Medulla oblongata (tissue), 1 donor: Measurements from ENCODE around the gene GAK.
"Not testable (repeated sequence)": the region's sequence is repeated elsewhere in the genome, so short reads cannot be mapped to it uniquely, and the experiment has no call there.

ENCODE experiments used
- DNase-seq: peaks from one replicate; pipeline ENCODE4 v3.0.0-alpha.2; 2015; ENCODE audit errors: extremely low spot score

Gene GAK

GRCh38 chr4:926538-926937 lies 5.6 kb downstream of the GAK start:
- DNase-seq, result no peak

DNA sequence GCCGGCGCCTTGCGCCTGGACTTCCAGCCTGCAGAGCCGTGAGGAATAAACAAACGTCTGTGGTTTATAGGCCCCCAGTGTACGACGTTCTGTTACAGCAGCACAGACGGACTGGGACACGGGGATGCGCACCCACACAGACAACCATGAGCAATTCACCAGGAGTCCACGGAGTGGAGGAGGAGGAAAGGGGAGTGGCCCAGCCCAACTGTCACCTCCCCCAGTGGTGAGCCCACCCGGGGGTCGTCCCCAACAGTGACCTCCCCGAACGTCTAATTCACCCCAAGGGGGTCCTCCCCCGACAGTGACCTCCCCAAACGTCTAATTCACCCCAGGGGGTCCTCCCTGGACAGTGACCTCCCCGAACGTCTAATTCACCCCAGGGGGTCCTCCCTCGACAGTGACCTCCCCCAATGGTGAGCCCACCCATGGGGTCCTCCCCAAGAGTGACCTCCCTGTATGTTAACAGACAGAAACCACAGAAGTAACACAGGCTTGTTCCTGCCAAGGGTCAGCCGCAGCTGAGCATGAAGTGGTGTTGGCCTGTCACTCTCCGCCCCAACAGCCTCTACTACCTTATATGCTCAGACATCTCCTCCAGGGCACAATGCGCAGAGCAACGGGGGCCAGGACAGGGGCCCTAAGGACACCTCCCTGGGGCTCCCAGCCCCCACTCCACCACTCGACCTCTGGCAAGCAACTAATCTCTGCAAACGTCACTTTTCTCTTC lies 6.2 kb downstream of the GAK start:
- no peak for DNase-seq

- DNase-seq, result no peak
These were observed 6.9 kb downstream of the GAK start for GRCh38 chr4:925171-925570.

- no peak for DNase-seq
These were observed 7.7 kb downstream of the GAK start for GRCh38 chr4:924107-925096.

- DNase-seq, result no peak
These were observed 10.2 kb downstream of the GAK start for GRCh38 chr4:921830-922331.

DNA sequence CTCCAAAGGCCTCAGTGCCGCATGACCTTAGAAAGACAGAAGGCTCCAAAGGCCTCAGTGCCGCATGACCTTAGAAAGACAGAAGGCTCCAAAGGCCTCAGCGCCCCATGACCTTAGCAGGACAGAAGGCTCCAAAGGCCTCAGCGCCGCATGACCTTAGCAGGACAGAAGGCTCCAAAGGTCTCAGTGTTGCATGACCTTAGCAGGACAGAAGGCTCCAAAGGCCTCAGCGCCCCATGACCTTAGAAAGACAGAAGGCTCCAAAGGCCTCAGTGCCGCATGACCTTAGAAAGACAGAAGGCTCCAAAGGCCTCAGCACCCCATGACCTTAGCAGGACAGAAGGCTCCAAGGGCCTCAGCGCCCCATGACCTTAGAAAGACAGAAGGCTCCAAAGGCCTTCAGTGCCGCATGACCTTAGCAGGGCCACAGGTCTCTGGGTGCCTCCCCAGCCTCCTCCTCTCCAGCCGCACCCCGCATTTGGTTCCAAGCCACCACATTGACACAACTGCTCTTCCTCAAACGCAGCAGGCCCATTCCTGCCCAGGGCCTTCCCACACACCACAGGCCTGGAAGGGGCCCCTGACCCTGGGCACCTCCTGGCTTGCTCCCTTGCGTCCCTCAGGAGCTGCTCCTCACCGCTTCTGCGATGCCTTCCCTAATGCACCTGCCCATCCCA lies 13.0 kb downstream of the GAK start:
- not testable (repeated sequence) for DNase-seq

- DNase-seq, result not testable (repeated sequence)
These were observed 13.5 kb downstream of the GAK start for GRCh38 chr4:918591-918990.

GRCh38 chr4:917992-918391 lies 14.1 kb downstream of the GAK start:
- no peak for DNase-seq

DNA sequence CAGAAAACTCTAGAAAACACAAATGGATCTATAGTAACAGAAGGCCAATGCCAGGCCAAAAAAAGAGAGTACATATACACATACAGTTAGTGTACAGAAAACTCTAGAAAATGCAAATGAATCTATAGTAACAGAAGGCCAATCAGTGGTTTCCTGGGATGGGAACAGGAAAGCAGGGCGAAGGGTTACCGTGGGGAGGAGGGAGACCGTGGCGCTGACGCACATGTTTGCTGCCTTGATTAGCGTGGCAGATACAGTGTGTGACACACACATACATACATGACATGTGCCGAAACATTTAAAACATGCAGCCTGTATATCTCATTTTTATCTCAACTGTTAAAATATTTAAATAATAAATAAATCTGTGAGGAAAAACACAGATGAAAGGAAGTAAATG lies 14.7 kb downstream of the GAK start:
- DNase-seq, result no peak

GRCh38 chr4:915595-915994 lies 16.5 kb downstream of the GAK start:
- peak; percentile 49 for DNase-seq

- peak; percentile 61 for DNase-seq
These were observed 17.1 kb downstream of the GAK start for GRCh38 chr4:915041-915474.

DNA sequence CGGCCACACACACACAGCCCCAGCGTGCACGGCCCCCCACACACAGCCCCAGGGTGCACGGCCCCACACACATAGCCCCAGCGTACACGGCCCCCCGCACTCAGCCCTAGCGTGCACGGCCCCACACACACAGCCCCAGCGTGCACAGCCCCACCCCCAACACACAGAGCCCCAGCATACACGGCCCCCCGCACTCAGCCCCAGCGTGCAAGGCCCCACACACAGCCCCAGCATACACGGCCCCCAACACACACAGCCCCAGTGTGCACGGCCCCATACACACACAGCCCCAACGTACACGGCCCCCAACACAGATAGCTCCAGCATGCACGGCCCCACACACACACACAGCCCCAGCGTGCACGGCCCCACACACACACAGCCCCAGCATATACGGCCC lies 17.6 kb downstream of the GAK start:
- DNase-seq, result no peak

DNA sequence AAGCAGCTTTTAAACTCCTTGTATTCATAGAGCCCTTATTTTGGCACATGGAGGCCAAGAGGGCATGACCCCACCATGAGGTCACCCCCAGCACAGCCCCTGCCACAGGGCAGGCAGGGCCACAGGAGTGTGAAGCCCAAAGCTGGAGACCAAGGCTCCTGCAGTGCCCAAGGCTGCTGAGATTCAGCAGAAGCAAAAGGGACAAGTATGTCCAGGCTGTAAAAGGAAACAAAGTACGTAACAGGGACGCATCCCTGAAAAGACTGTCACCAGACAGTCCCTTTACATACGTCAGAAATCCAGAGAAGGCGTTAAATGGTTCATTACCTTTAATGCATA lies 18.9 kb downstream of the GAK start:
- no peak for DNase-seq

DNA sequence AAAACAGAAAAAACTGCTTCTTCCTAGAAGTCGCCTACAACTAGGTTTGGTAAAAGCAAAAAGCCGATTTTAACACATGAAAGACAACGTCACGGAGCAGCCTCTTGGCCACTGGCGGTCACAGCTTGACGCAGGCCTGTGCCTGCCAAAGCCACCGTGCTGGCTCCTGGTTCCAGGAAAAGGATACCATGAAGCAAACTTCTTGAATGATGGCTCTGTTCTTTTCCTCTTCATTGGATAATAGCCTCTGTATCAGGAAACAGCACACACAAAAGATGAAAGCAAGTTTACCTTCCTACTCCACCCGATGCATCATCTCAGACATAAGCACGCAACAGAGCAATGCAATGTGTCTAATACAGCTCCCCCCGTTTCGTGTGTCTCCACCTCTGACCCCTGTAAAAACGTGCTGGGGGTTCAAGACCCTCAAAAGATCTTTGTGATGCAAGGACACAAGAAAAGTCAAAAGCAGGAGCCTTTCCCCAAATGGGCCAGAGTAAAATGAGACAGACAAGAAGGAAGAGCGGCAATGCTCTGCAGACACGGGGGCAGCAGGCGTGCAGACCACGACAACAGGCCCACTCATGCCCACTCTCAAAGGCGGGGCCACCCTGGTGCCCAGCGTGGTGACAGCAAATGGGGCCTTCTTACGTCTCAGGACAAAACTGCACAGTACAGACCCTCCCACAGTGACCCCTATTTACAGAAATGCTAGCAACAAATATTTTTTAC lies 19.4 kb downstream of the GAK start:
- DNase-seq, result peak; percentile 67

DNA sequence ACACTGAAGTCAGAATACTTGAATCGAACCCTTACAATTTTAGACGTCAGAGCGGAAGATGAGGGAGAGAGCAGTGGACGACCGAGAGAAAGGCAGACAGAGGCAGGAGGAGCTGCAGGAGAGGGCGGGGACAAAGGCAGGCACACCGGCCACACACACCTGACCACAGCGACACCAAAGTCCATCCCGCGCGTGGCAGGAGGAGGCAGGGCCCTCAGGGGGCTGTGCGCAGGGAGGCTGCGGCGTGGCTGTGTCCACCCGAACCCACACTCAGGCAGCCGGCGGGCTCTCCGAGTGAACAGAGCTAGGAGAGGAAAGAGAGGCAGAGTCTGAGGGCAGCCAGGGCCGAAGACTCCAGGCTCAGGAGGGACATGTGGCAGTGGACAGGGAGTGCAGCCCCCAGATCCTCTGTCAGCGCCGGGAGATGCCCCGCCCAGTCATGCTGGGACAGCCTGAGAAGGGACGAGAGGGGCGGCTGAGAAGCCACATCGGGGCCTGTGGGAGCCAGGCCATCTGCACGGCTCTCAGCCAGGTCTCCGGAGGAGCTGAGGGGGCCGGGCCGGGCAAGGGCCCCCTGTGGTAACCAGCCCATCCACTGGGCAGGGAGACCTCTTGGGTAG lies 20.1 kb downstream of the GAK start:
- DNase-seq, result no peak

GRCh38 chr4:911221-911751 lies 20.8 kb downstream of the GAK start:
- DNase-seq, result no peak

GRCh38 chr4:910366-911091 lies 21.6 kb downstream of the GAK start:
- DNase-seq, result no peak

DNA sequence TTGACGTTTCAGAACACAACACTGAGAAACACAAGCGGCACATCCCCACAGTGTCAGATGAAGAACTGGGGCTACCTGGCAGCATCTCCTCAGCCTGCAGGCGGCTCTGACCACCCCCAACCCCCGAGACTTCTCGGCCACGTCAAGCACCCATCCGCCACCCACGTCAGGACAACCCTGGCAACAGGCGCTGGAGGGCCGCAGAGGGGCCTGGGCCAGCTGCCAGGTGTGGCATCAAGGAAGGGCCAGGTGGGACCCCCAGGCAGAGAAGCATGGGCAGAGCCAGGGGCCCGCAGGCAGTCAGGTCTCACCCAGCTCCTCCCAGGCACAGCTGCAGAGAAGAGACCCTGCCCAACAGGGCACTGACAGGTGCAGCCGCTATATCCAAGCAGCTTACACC lies 22.3 kb downstream of the GAK start:
- DNase-seq, result no peak

GRCh38 chr4:909131-909571 lies 23.0 kb downstream of the GAK start:
- DNase-seq, result no peak
